A549 treated with AZD9567 at 1 μM for 4 hours (cell line): ENCODE measurements around the gene EIF4EBP2. TPM values are rescaled to one million over a fixed set of nuclear protein-coding genes. Genes with fewer than 3 reads are reported as not detected.

ENCODE experiments used
- total RNA-seq: library from RNA; stranded (reverse); fragments of 200-300 nt; extraction: Qiagen RNA extraction; gene quantifications from 5 replicates; pipeline ENCODE4 v1.2.3, GENCODE V29; 2022; ENCODE audit not compliant: insufficient read depth

The EIF4EBP2 gene, protein sequence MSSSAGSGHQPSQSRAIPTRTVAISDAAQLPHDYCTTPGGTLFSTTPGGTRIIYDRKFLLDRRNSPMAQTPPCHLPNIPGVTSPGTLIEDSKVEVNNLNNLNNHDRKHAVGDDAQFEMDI
- total RNA-seq: 14.9 to 22.4 TPM (median 15.9 TPM) in 5 replicates

DNA sequence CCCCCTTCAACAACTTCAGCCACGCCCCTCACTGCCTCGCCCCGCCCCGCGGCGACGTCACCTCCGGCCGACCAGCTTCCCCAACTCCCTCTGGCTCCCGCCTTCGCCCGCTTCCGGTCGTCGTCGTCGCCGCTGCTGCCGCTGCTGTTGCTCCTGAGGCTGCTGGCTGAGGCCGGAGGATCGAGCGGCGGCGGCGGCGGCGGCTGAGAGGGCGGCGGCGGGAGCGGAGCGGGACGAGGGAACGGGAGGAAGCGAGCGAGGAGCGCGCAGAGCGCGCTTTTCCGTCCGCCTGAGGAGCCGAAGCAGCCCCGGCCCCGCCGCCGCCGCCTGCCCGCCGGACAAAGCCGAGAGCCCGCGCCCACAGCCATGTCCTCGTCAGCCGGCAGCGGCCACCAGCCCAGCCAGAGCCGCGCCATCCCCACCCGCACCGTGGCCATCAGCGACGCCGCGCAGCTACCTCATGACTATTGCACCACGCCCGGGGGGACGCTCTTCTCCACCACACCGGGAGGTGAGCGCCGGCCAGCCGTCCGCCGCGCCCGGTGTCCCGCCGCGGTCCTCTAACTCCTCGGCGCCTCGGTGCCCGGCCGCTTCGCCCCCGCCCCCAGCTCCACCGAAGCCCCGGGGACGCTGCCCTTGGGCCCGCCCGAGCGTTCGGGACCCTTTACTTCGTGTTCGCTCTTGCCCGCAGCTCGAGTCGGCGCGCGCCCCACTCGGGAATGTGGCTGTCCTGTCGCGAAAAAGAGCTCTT is at the start of gene EIF4EBP2:
Gene EIF4EBP2, plus strand, starts transcription at position 110 of the 751 bp plus-strand sequence. Its CDS starts 257 bp downstream, at position 367.

DNA sequence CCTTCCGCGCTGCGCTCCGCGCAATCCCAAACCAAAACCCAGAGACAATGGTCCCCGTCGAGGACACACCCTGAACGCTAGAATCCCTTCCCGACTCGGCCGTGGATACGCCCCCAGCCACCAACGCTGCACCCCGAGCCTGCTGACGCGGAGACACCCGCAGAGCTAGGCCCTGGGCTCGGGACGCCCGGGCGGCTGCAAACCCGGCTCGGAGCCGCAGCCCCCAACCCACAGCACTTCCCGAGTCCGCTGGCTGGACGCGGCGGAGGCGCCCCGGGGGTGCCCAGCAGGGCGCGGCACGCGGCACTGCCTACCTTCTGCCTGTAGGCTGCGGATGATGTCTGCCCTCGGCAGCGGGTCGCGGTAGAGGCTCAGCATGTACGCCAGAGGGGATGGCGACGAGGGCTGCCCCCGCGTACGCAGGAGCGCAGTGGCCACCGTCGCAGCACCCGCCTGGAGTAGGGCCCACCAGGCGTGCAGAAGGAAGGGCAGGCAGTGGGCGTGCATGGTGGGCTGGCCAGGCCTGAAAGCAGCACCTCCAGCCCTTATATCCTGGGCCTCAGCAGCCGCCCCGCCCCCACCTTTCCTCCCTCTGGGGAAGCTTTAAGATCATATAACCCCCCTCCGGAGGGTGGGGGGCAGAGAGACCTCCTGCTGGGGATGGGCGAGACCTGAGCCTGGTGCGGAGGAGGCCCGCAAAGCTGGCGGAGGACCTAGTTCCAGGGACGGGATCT is 37.4 kb downstream of the EIF4EBP2 start, which contains the start of gene NODAL:
Gene NODAL, minus strand, starts transcription at position 521 of the 734 bp plus-strand sequence. Its CDS starts 14 bp downstream, at position 507.

Other genes with a start within 250 kb of the EIF4EBP2 start
- 82.2 to 116 TPM (median 89.1 TPM) in 5 replicates for gene SAR1A, start 233.6 kb upstream of the EIF4EBP2 start, total RNA-seq
- gene PPA1, start 170.7 kb upstream of the EIF4EBP2 start, total RNA-seq: 207 to 227 TPM (median 222 TPM) in 5 replicates
- gene NPFFR1, start 120.1 kb upstream of the EIF4EBP2 start, total RNA-seq: 0.01 TPM in 1 of 5 replicates, not detected in the others
- gene LRRC20, start 21.5 kb upstream of the EIF4EBP2 start, total RNA-seq: 16.4 to 21.9 TPM (median 19.8 TPM) in 5 replicates
- gene NODAL, start 37.5 kb downstream of the EIF4EBP2 start, total RNA-seq: not detected in 5 replicates
- gene PALD1, start 74.6 kb downstream of the EIF4EBP2 start, total RNA-seq: 4.9 to 8.1 TPM (median 7.4 TPM) in 5 replicates
- gene PRF1, start 198.6 kb downstream of the EIF4EBP2 start, total RNA-seq: not detected in 5 replicates